ENCODE measurements around the gene PIAS4. TPM values are rescaled to one million over a fixed set of nuclear protein-coding genes. Genes with fewer than 3 reads are reported as not detected.

The PIAS4 gene
- total and polyA plus RNA-seq, 10 of the 15 experiments (the other 5 are each of a cell fraction or from before 2014, with no cell fraction given): 0.13 to 25.1 (median 11.3) TPM

- SMC1A ChIA-PET (ENCODE audit: uncharacterized antibody, unreplicated experiment): interaction anchor here (0.6 kb wide), 1 partner anchor 10 kb away, joined by 3 read pairs; no protein-coding TSS in a partner anchor
- intact Hi-C loops (cut with micrococcal nuclease; ENCODE audit: unreplicated experiment): no loop called here
- TF ChIP-seq IKZF1 (conservative IDR thresholded peaks at IDR 0.05) (peak; percentile 74), RELB (IDR thresholded peaks at IDR 0.05; ENCODE audit: low read depth) (no peak), BMI1 (IDR thresholded peaks at IDR 0.05; ENCODE audit: borderline replicate concordance) (no peak), FOS (IDR thresholded peaks at IDR 0.05; ENCODE audit: borderline replicate concordance, extremely low read depth, insufficient read length) (no peak), CBFB (IDR thresholded peaks at IDR 0.05; ENCODE audit: low read depth) (0 out of 2 replicates have a peak, but pooled peaks have one; percentile 61), DPF2 (IDR thresholded peaks at IDR 0.05) (peak; percentile 53; the same call in 1 of the 2 replicates), NR2C1 (IDR thresholded peaks at IDR 0.05) (peak; percentile 68), RUNX3 (IDR thresholded peaks at IDR 0.05; ENCODE audit: low read length) (peak; percentile 42; the same call in 1 of the 2 replicates), ESRRA (IDR thresholded peaks at IDR 0.05; ENCODE audit: low read length) (peak; percentile 99), IKZF2 (IDR thresholded peaks at IDR 0.05) (peak in 1 of 2 experiments; percentile 50; a peak in 2 of 4 replicates), SPI1 (IDR thresholded peaks at IDR 0.05; ENCODE audit: borderline replicate concordance, insufficient read depth, low read depth, low read length) (peak; percentile 52; the same call in 1 of the 2 replicates), ATF7 (IDR thresholded peaks at IDR 0.05; ENCODE audit: low read depth) (0 out of 2 replicates have a peak, but pooled peaks have one; percentile 19), POU2F2 (IDR thresholded peaks at IDR 0.05; ENCODE audit: borderline replicate concordance, low read depth, low read length) (0 out of 3 replicates have a peak, but pooled peaks have one; percentile 19), YY1 (IDR thresholded peaks at IDR 0.05; ENCODE audit: low read depth, low read length) (peak; percentile 42; the same call in 1 of the 2 replicates)
- TF ChIP-seq, protein P1, sequence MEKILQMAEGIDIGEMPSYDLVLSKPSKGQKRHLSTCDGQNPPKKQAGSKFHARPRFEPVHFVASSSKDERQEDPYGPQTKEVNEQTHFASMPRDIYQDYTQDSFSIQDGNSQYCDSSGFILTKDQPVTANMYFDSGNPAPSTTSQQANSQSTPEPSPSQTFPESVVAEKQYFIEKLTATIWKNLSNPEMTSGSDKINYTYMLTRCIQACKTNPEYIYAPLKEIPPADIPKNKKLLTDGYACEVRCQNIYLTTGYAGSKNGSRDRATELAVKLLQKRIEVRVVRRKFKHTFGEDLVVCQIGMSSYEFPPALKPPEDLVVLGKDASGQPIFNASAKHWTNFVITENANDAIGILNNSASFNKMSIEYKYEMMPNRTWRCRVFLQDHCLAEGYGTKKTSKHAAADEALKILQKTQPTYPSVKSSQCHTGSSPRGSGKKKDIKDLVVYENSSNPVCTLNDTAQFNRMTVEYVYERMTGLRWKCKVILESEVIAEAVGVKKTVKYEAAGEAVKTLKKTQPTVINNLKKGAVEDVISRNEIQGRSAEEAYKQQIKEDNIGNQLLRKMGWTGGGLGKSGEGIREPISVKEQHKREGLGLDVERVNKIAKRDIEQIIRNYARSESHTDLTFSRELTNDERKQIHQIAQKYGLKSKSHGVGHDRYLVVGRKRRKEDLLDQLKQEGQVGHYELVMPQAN (conservative IDR thresholded peaks at IDR 0.05): peak; percentile 52; the same call in 1 of the 2 replicates
- TF ChIP-seq, protein P2, sequence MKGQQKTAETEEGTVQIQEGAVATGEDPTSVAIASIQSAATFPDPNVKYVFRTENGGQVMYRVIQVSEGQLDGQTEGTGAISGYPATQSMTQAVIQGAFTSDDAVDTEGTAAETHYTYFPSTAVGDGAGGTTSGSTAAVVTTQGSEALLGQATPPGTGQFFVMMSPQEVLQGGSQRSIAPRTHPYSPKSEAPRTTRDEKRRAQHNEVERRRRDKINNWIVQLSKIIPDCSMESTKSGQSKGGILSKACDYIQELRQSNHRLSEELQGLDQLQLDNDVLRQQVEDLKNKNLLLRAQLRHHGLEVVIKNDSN (IDR thresholded peaks at IDR 0.05; ENCODE audit: borderline replicate concordance, extremely low read length, insufficient read depth, low read depth, low read length): peak; percentile 32
These were observed 70.5 kb downstream of the PIAS4 start for GRCh38 chr19:4077800-4078684.

More at GRCh38 chr19:4077800-4078684, 70.5 kb downstream of the PIAS4 start:
- Histone ChIP-seq H3K36me3 (ENCODE audit: control insufficient read depth in 2 of 2, insufficient read depth in 2 of 2, low read length in 1 of 2) (no peaks in the 10 kb centered on the region), H4K20me1 (ENCODE audit: control insufficient read depth, insufficient read depth) (no peaks in the 10 kb centered on the region), H2AFZ (ENCODE audit: control insufficient read depth, low read depth, low read length) (peak overlapping the region; percentile 49), H3K9ac (ENCODE audit: control insufficient read depth, insufficient read depth, low read length) (peak overlapping the region; percentile 46), H3K4me2 (ENCODE audit: control insufficient read depth, insufficient read depth) (peak overlapping the region; percentile 72), H3K9me3 (replicated peaks; ENCODE audit: control insufficient read depth, insufficient read depth, low read length) (no peaks in the 10 kb centered on the region), H3K27me3 (replicated peaks in 1 of 2; ENCODE audit: control insufficient read depth in 2 of 2, insufficient read depth in 2 of 2, low read length in 1 of 2) (no peaks in the 10 kb centered on the region), H3K79me2 (ENCODE audit: control insufficient read depth, insufficient read depth, low read length) (no peaks in the 10 kb centered on the region), H3K27ac (ENCODE audit: control insufficient read depth, insufficient read depth) (peak overlapping the region; percentile 72), H3K4me3 (peak overlapping the region; percentile 74), H3K4me1 (ENCODE audit: control insufficient read depth, insufficient read depth, low read length) (peaks cover 14% of the 10 kb centered on the region)
- CTCF ChIA-PET: interaction anchor here (0.6 to 2.0 kb wide), 3 partner anchors 37 to 90 kb away, joined by 3 to 6 read pairs (median 3); no protein-coding TSS in a partner anchor
- 24% methylated on average over 29 of the region's 33 CpGs for WGBS (ENCODE audit: insufficient coverage, insufficient replicate concordance, low lambda C conversion rate, missing lambda C conversion rate)
- peak; percentile 23 for FAIRE-seq
- no peak for DNase-seq (ENCODE audit: low read depth, low spot score)
- BruUV-seq (replicated peaks): no TSS peak
- in situ Hi-C loops (cut with MboI): no loop called here
- POLR2A ChIA-PET: interaction anchor here (0.6 to 4.0 kb wide), 11 partner anchors 11 to 315 kb away, joined by 3 to 15 read pairs (median 4); partner anchors contain the start of genes MRPL54 and ZBTB7A
- RAD21 ChIA-PET (ENCODE audit: unreplicated experiment): interaction anchor here (0.8 to 2.3 kb wide), 5 partner anchors 11 to 90 kb away, joined by 3 to 10 read pairs (median 7); partner anchors contain the start of gene ZBTB7A
- ATAC-seq: peak; percentile 96
